Hematopoietic multipotent progenitor cell treated with erythropoietin and hydrocortisone succinate and interleukin-3 and kit ligand, for 8 days (in vitro differentiated cells): ENCODE data around the gene EDIL3.
A peak's percentile ranks its signal among the peaks of the same experiment; 100 is the strongest.

Source experiments
- DNase-seq: peaks from one replicate; pipeline ENCODE4 v3.0.0-alpha.2; 2015

Gene EDIL3

DNA sequence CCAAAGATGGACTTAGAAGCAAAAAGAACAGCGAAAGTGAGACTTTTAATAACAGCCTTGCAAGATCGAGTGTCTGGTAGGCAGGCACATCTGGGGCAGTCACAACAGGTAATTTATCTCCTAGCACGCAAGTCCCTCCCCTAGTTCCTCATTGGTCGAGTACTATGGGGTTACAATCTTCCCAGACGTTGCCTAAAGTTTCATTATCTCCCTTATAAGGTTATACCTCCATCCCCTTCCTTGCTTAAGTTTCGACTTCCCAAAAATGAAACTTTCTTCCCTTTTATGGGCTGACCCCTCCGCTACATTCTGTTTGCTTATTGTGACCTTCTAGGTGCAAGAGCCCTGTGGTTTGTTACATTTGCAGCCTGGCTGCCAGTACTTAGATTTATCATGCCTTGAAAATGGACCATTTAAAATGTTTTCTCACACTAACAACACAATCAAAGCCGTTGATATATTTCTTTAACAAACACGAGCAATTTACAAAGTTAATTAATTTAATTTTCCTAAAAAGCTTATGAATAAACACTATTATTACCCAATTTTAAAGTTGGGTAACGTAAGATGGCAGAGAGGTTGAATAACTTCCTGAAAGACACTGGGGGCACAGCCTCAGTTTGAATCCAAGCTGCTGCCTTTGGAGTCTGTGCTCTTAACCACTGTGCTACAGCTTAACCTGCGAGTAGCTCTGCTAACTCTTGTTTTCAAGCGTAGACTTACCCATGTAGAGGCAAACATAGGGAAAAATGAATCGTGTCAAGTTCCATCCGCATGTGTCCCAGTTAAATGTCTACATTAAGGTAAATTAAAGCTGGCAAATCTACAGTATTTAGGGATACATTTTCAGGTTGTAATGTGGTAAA is 91.7 kb downstream of the EDIL3 start:
- DNase-seq = no peak

DNA sequence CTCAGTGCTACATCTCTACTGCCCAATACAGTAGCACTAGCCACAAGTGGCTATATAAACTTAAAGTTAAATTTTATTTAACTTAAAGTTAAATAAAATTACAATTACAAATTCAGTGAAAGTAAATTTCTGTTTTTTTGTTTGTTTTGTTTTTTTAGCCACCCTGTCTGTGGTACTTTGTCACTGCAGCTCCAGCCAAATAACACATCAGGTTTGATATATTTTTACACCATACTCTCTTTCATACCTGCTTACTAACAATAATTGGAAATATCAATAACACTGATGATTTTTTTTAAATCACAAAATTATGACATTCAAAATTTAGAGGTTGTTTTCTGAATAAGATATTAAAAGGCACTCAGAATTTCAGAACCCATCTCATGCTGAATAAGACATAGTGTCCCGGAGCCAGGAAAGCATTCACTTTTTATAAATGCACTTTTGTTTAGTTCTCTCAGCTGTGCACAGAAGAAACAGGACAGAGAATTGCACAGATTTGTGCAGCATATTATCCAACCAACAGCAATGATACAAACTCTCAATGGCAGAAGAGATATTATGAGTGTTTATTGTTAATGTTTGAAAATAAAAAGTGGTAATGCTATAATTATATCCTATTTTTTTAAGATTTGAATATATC is 92.6 kb downstream of the EDIL3 start:
- DNase-seq = no peak

DNA sequence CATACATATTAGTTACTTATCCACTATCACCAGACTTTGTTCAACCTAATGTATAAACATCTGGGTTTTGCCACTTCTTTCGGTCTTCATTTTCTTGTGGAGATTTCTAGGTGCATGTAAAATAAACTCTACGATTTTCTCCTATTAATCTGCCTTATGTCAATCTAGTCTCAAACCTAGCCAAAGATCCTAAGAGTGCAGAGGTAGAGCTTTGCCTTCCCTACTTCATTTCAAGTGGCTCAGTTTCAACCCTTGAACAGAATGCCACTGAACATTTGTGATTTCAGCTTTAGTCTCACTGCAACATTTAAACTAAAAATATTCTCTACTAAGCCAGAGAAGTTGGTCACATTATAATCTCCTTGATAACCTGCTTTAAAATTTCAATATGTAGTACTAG is 94.0 kb downstream of the EDIL3 start:
- DNase-seq = no peak

DNA sequence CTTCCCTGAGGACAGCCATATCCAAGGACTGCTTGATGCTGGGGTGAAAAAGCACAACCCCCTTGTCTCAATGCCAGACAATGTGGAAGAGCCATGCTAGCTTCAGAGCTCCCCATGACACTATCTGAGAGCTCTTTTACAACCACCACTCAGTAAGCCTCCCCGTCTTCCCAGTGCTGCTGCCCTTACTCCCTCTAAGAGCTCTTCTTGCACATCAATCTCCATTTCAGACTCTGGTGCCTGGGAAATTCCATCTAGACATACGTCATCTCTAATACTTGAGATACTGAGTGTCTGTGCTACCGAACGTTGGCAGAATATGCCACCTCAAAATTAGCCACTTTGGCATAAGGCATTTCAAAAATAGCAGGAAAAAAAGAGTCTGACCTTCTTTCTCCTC is 94.5 kb downstream of the EDIL3 start:
- DNase-seq = no peak

DNA sequence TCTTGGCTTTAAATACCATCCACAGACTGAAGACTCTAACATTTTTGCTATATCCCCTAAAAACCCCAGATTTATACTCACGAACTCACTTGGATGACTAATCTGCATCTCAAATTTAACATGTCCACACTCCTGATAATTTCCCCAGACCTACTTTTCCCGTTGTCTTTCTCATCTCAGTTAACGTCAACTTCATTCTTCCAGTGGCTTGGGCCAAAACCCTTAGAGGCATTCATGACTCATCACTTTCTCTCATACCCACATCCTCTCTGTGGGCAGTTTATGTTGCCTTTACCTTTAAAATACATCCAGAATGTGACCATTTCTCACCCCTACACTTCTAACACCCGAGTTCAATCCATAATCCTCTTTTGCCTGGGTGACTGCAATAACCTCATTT is 96.7 kb downstream of the EDIL3 start:
- peak; percentile 30 for DNase-seq

DNA sequence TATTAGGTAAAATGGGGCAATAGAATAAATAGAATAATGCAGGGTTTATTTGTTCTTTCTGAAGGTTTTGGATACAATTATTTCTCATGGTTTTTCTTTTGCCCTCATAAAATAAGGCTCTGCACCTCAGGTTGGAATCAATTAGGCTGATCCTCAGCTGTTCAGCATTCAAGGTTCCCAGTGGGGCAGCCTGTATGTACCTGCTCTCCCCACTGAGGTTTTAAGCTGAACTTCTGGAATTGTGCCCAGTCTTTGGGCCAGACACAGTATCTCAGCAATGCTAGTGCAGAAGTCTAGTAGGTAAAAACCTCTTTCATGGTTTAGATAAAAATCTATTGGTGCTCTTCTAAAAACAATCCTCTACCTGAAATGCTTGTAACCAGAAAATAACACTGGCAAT is 98.0 kb downstream of the EDIL3 start:
- no peak for DNase-seq

DNA sequence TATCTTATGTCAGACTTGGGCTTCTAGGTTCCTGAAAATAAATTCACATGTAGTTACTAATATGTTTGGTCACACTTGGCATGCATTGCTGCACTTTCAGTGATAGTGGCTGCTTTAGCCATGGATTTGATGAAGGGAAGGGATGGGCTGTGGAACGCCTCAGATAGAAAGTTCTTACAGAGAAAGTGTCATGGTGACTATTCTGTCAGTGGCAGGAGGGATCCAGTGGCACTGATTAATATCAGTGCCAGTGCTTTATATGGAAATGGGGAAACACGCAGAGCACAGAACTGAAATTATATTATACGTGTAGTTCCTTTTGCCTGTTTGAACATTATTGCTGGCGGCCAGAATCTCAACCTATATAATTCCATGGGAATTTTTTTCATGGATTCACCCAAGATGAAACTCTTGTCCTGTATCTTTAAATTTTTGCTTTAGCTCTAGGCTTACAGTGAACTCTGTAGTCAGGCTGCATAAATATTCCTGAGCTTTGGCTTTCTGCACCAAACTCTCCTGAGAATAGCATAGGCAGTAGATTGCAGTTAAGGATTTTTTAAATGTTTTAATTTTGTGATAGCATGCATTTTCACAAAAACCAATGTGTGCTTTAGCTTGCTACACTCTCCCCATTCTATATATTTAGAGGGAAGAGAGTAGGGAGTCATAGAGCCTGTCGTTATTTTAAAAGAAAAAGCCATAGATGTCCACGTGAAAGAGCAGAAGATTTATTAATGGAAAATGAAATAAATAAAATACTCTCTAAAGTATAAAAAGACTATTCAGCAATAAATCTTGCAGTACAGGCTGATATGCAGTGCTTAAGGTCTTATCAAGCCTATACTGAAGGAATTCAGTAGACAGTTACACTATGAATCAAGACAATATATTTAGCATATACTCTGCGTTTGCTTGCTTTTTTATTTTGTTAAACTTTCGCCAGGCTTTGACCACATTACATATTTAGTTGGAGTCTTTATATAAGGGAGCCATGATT is 98.7 kb downstream of the EDIL3 start:
- DNase-seq = no peak

DNA sequence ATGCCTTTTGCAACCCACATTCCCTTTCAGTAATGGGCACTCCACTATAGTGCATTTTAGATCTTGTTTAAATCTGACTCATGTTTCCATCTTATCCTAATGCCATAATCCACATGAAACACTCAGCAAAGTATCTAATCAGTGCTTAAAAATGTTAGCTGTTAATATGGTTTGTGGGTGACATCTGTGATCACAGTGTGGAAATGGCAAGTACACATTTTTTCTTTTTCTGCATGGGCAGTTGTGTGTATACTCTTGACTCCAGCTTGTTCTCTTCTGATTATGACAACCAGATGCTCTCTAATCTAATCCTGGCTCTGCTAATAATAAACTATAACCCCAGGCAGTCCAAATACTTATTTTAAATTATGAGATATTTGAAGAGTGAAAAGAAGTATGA is 103.3 kb downstream of the EDIL3 start:
- DNase-seq = no peak

DNA sequence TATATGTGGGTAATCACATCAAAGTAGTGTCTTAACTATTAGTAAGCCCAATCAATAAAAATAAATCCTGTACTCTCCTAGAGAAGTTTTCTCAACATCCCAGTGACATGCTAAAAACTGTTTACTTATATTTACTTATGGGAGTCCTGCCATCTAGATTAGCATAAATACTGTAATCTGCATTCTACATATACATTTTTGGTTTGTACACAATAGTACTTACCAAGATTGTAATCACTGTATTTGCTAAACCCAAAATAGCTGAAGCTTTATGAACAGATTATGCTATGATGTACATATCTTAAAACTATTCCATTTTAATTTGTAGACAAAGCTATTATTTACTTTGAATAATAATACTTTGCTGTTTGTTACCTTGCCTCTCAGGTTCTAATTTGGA is 105.4 kb downstream of the EDIL3 start:
- DNase-seq = no peak

DNA sequence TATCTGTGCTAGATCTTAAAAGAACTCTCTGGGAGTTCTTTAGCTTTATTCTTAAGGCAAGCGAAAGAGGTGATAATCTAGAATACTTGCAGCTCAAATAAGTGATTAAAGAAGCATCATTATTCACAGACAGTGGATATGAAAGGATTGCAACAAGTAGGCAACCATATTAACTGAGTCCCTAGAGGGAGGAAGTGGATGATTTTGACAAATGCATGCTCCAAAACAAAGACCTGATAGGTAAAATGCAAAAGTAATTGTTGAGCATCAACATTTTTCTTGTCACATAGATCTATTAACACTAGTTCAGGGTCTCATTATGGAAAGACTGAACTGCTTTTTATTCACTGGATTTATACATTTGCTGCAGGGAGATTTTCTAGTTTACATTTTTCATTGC is 109.1 kb downstream of the EDIL3 start:
- no peak for DNase-seq

DNA sequence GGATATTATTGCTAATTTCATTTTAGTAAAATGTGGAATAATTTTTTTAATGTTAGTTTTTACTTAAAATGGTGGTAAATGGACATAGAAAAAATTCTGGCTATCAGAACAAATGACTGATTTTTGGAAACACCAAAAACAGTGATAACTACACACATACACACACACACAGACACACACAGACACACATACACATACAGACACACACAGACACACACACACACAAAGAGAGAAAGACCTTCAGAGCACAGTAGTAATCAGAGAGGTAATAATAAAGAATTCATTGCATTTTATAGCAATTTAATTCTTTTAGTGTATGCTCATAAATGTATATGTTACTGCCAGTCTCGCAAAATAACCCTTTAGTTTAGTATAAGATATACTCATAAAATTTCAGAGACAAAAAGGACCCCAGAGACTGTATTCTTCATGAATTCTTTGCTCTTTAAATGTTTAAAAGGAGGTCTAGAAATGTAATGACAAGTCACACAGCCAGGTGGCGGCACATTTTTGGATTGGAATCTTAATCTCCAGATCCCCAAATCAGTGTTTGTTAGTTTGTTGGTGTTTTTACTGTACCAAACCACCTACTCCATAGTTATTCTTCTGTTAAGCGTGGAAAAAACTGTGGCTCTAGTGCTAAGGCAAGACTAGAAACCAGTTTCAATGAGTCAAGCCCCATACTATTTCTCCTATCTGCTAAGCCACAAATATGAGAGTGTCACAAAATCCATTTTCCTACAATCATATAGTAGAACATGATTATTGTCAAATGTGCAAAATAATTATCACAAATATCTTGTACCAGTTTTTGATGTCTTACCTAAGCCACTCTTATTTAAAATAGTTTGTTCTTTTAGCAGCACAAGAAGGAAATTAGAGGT is 109.9 kb downstream of the EDIL3 start:
- DNase-seq = peak; percentile 8

DNA sequence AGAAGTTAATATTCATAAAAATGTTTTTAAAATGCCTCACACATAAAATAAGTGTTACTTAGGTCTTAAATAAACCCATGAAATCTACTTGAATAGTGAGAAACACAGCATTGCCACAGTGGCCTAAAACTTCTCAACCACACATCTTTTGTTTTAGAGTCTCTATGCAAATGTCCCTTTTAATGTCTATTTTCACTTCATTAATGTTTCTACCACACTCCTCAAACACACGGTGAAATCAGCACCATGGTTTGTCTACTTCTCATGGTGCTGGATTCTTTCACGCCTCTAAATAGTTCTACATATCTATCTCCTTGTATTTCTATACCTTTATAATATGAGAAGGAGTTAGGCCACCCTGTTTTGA is 111.2 kb downstream of the EDIL3 start:
- DNase-seq = no peak

DNA sequence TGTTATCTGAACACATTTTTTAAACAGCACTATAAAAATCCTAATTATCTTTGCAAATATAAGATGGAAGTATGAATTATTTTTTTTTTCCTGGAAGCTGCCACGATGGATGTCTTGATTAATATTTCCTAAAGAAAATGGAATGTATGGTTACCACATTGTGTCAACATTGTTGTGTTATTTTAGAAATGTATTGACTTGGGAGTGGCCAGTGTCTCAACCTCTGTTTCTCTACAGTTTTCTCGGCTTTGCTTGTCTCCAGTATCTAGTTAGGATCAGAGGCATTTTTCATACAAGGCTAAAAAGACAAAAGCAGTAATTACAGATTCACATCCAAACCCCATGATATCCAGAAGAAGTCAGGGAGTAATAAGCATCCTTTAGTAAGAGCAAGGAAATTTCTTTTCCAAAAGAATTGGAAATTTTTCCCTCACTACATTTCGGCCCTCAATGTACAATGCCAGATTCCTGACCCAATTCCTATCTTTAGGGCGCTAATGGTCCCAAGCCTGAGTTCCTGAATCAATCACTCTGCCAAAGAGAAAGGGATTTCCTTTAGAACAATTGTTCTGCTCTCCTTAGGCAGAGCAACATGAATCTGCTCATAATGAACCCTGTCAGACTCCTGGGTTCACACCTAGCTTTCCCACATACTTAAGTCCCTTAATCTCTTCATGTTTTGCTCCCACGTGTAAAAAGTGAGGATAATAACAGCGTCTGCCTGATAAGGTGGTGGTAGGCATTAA is 111.7 kb downstream of the EDIL3 start:
- DNase-seq = no peak

DNA sequence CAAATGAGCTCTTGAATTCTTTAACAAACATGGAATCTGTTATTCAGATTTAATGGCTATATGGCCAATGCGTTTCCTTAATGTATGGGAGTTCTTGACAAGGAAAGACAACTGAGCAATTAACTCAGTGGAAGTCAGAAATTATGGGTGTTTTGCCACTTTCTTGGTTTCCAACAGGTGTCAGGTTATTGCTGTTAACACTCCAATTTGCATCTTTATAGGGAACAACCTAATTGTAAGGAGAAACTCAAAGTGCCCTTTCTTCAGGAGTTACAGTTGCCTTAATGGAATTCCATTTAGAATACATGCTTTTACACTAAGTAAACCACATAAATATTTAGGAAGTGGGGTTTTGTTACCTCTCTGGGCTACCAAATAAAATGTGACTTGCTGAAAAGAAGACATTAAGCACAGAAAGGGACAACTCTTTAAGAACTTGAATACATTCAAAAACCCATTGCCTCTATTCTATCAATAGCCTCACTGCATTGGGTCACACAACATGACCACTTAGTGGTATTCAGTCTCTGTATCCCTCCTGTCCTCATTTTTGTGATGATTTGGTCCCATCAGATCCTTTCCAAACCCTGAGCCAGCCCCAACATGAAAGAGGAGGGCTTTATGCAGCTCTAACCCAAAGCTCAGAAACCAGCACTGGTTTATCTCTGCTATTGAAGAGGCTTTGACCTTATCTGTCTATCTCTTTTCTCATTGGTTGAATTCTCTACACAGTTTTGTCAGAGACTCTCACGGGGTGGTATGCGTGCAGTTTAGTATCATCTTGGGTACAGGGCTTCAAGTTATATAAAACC is 118.7 kb downstream of the EDIL3 start:
- DNase-seq = no peak

DNA sequence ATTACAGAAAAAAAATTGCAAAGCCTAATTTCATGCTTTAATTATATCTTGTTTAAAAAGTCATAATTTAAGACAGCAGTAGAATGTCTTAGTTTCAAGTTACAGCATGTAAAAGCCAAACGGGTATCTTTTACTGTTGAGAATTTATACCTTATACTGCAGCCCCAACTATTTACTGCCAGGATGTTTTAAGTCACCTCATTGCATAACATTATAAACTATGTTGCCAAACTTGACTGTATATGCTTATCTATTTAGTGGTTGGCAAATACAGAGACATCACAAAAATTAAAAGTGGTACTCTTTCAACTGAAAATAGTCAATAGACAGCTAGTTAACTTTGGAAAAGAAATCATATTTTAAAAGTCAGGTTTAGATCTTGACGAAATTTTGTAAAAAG is 119.5 kb downstream of the EDIL3 start:
- DNase-seq = no peak

DNA sequence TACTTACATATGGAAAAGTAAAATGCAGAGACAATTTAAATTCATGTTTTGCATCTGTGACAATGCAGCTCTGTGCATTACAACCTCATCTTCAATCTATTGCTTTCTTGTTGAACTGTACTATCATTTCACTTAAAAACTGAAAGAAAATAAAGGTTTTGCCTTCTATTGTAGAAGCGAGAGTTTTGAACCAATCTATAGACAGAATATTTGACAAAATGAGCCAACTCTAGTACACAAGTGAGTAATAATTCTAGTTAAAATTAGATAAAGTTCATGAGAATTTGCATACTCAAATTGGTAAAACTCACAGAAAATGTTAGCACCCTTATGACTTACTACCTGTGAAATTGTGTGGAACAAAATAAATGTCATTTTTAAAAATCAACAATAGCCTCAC is 123.7 kb downstream of the EDIL3 start:
- DNase-seq = no peak

DNA sequence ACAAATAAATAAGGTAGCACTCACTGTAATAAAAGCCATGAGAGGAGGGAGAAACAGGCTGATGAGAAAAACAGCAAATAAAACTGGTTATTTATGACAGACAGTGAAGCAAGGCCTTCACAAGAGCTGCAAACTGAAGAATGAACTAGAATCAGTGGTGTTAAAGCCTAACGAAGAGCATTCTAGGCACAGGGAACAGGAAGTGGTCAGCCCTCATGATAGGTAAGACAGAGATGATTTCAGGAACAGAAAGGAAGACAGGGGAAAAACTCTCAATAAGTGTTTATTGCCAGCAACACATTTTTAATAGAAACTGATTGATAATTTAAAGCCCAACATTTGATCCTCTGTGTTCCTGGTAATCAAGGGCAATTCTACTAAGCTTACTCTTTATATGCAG is 124.5 kb downstream of the EDIL3 start:
- no peak for DNase-seq

DNA sequence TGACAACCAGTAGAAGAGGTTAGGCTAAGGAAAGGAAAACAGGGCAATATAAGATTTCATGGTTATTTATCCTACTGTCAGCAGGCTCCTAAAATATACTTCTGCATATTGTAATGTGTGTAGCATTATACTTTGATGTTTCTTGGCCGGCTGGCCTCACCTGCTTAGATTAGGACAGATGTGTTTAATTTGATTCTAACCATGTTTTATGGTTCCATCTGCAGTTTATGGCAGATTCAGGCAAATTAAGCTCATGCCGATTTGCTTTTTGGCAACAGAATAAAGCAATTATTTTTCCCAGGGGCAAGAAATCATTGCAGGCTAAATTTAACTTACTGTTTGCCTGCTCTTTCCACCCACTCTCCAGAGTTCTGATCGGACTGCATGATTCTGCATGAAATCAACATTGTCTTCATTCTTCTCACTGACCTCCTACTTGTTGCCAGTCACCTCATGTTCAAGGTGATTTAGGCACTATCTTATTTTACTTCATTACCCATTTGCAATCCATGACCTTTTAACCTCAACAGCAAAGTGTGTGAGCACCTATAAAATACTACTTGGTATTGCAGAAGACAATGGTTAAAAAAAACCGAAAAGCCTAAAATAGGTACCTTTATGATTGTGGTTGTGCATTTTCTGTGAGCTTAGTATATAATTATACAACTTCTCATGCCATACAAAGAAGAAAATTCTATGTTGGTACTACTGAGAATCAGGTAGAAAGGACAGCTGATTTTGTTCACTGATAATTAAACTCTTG is 125.2 kb downstream of the EDIL3 start:
- no peak for DNase-seq

DNA sequence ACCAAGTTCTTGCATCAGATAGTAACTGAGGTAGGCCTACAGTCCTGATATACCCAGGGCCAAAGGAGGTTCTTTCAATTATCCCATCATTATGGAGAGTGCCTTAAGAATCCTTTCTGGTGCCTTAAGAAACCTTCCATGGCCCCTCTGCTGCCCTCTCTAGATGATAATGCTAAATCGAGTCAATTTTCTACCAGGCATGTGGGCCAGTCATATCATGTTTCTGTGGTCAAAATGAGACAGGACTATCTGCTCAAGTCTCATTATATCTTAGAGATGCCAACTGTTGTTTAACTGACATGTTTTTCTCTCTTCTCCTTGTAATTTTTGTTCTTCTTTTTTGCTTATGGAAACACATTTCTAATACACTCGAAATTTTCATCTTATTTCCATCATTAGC is 127.6 kb downstream of the EDIL3 start:
- DNase-seq = no peak

DNA sequence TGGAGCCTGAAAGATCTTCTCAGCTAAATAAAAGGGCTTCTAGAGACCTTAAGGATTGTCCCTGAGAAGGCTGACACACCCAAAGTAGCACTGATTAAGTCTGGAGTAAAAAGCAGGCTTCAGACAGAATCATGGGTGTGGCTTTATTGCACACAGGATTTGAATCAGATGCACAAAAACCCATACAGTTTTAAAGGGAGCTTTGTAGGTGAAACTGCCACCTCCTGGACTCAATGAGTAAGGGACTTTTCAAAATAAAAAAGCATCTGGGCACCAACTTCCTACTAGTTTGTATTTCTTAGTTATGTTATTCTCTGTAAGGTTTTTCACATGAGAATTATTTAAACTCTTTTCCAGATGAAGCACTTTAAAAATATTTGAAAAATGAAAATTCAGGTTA is 129.4 kb downstream of the EDIL3 start:
- peak; percentile 10 for DNase-seq
